Measurements from ENCODE around the gene BCL2L1. TPM values are rescaled to one million over a fixed set of nuclear protein-coding genes. Genes with fewer than 3 reads are reported as not detected.

Gene BCL2L1
- total and polyA plus RNA-seq, 9 donors: 21.7 to 65.1 (median 40.2) TPM

DNA sequence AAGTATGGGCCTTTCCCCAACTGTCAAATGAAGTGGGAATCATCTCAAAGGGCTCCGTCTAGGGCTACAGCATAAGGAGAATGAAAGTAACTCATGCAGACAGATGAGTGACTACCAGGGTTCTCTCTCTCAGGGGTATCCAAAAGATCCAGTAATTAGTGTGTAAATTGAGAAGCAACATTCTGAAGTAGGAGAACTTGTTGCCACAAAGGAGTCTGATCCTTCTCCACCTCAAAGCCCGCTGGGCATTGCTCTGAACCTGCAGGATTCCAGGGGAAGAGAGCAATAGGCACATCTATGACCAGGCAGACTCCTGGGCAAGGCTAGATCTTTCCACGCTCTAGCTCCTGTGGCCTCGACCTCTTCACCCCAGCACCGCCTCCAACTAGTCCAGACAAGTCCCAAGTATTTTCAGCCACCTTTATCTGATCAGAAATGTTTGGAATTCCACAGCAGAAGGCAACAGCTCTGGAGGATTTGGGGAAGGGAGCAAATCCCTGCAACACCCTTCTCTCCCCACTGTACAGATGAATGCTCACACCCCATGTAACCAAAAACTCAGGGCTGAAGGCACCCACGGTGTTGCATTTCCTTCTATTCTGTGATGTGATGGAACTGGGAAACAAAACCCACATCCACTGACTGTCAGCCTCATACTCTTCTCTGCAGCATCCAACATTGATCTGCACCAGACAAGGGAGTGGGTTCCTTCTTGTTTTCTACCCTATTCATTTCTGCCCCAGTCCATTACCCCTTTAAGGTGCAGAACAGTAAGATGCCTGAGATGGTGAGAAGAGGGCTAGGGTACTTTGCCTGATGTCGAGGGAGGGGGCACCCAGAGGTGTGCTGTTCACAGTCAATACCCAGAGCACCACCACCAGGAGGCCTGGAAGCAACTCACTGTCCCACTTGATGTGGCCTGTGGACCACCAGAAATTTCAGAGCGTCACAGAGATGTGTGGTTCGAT lies 44.0 kb downstream of the BCL2L1 start:
- no peak for TF ChIP-seq POLR2A (IDR thresholded peaks at IDR 0.05)
- TF ChIP-seq, protein P1, sequence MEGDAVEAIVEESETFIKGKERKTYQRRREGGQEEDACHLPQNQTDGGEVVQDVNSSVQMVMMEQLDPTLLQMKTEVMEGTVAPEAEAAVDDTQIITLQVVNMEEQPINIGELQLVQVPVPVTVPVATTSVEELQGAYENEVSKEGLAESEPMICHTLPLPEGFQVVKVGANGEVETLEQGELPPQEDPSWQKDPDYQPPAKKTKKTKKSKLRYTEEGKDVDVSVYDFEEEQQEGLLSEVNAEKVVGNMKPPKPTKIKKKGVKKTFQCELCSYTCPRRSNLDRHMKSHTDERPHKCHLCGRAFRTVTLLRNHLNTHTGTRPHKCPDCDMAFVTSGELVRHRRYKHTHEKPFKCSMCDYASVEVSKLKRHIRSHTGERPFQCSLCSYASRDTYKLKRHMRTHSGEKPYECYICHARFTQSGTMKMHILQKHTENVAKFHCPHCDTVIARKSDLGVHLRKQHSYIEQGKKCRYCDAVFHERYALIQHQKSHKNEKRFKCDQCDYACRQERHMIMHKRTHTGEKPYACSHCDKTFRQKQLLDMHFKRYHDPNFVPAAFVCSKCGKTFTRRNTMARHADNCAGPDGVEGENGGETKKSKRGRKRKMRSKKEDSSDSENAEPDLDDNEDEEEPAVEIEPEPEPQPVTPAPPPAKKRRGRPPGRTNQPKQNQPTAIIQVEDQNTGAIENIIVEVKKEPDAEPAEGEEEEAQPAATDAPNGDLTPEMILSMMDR (IDR thresholded peaks at IDR 0.05): no peak
- no peak for TF ChIP-seq EP300 (IDR thresholded peaks at IDR 0.05)
- Histone ChIP-seq H3K4me3 (no peak overlapping the region), H3K4me1 (ENCODE audit: insufficient read depth) (peaks cover 35% of the 10 kb centered on the region), H3K36me3 (no peaks in the 10 kb centered on the region), H3K27ac (peak overlapping the region in 1 of 2 donors; percentile 29), H3K27me3 (no peaks in the 10 kb centered on the region), H3K9me3 (no peaks in the 10 kb centered on the region)
- 46 to 62% (median 46%) methylated on average over 9 of the region's 9 CpGs for WGBS, 3 donors
- intact Hi-C loops (cut with DNase I): no loop called here
- peak in 3 of 5 donors; percentile 34 to 79 (median 66) for DNase-seq

DNA sequence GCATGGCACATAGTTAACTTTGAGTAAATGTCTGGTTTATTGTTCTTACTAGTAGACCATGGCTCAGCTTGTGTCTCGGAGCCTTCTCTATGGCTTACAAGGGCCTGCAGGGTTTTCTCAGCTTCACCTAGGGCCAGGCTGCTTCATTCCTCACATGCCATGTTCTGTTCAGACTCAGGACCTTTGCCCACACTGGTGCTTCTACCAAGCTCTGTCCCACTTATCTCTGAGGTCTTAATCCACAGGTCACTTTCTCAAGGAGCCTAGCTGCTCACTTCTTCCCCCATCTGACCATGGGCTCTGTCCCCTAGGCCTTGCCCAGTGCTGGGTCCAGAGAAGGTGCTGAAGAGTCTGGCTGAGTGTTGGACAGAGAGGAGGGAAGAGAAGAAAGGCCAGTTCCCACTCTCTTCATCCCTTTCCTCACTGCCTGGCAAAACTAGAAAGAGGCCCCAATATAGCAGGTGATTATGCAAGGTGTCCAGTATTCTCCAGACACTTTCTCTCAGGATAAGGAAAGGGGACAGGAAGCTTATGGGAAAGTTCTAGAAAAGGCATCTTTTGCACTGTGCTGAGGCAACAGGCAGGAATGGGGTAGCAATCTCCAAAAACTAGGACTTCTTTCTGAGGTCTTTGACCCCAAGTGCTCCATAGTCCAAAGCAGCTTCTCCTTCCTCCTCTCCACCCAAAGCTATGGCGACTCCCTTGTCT lies 45.0 kb downstream of the BCL2L1 start:
- Histone ChIP-seq H3K27me3 (no peaks in the 10 kb centered on the region), H3K4me3 (no peak overlapping the region), H3K27ac (peak overlapping the region in 1 of 2 donors; percentile 29), H3K36me3 (no peaks in the 10 kb centered on the region), H3K9me3 (no peaks in the 10 kb centered on the region), H3K4me1 (ENCODE audit: insufficient read depth) (peaks cover 35% of the 10 kb centered on the region)
- intact Hi-C loops (cut with DNase I): no loop called here
- TF ChIP-seq POLR2A (IDR thresholded peaks at IDR 0.05) (no peak), EP300 (IDR thresholded peaks at IDR 0.05) (no peak)
- TF ChIP-seq, protein P1 (IDR thresholded peaks at IDR 0.05): no peak
- no peak for DNase-seq
- 92 to 98% (median 92%) methylated on average over 2 of the region's 2 CpGs for WGBS, 3 donors

DNA sequence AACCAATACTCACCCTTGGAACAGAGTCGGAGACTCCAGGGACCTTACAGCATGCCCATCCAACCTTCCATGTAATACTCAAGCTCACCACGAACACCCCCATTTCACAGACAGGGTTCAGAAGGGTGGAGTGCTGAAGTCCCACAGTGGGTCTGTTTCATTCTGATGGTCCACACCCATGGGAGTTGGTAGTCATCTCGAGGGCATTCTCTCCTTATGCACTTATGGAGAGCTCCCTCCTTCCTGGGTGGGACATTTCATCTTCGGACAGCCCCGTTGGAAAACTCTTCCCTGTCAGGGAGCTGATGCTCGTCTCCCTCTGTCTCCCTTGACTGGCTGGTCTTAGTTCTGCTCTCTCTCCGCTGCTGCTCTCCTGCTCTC lies 46.1 kb downstream of the BCL2L1 start:
- Histone ChIP-seq H3K36me3 (no peaks in the 10 kb centered on the region), H3K4me3 (no peak overlapping the region), H3K4me1 (ENCODE audit: insufficient read depth) (peaks cover 36% of the 10 kb centered on the region), H3K9me3 (no peaks in the 10 kb centered on the region), H3K27ac (peak overlapping the region in 1 of 2 donors; percentile 61), H3K27me3 (no peaks in the 10 kb centered on the region)
- intact Hi-C loops (cut with DNase I): no loop called here
- no peak for DNase-seq
- no peak for TF ChIP-seq EP300 (IDR thresholded peaks at IDR 0.05)
- no peak for TF ChIP-seq POLR2A (IDR thresholded peaks at IDR 0.05)
- TF ChIP-seq, protein P1 (IDR thresholded peaks at IDR 0.05): no peak
- 88 to 93% (median 91%) methylated on average over 7 of the region's 7 CpGs for WGBS, 3 donors

DNA sequence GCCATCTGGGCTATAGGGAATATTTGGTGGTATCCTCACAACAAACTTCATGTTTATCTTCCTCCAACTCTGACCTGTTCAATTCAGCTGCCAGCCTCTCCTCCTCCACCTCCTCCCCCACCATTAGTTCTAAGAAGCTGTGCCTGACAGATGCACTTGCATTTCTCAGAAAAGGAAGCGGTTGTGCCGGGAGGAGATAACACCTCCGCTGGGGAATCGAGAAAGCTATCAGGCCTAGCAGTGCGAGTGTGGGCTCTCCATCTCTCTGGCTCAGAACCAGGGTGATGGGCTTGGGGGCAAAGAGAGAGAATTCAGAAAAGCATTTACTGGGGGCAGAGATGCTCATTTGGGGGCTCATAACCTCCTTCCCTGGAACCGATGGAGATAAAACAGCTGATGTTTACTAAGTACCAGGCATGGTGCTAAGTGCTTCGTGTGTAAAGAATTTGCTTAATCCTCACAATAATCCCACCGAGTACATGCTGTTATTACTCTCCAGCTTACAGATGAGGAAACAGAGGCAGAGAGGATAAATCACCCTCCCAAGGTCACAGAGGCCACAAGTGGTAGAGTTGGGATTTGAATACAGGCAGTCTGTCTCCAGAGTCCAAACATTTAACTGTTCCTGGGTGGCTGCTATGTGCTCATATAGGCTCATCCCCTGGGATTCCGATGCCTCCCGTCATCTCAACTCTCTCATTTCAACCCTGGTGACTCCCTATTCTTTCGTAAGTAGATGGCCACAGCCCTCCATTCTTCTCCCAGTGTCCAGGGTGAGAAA lies 46.6 kb downstream of the BCL2L1 start:
- intact Hi-C loops (cut with DNase I): no loop called here
- peak overlapping the region; percentile 16 to 61 for H3K27ac ChIP-seq
- no peaks in the 10 kb centered on the region for H3K36me3 ChIP-seq
- WGBS, 3 donors: 28 to 37% (median 33%) methylated on average over 11 of the region's 11 CpGs
- H3K9me3 ChIP-seq: no peaks in the 10 kb centered on the region
- no peak overlapping the region for H3K4me3 ChIP-seq
- H3K27me3 ChIP-seq: no peaks in the 10 kb centered on the region
- DNase-seq: peak in 4 of 5 donors; percentile 35 to 52 (median 46)
- peaks cover 40% of the 10 kb centered on the region for H3K4me1 ChIP-seq (ENCODE audit: insufficient read depth)
- peak; percentile 14 for TF ChIP-seq POLR2A (IDR thresholded peaks at IDR 0.05)
- no peak for TF ChIP-seq EP300 (IDR thresholded peaks at IDR 0.05)

Measured in ovary (tissue), 9 donors.